Astrocyte (in vitro differentiated cells and primary cell): Measurements from ENCODE around the gene MIS18A. TPM values are rescaled to one million over a fixed set of nuclear protein-coding genes. Genes with fewer than 3 reads are reported as not detected.

Source experiments
- DNase-seq: peaks from one replicate; pipeline ENCODE4 v3.0.0-alpha.2; 2010; ENCODE audit warnings: low read depth
- FAIRE-seq: peaks from 2 replicates; lab custom pipeline; 2011; peaks lifted over from hg19 to GRCh38; lab: Jason Lieb, UNC
- H2AFZ ChIP-seq: 2 replicates; pipeline ENCODE4 v1.6.0; 2012; ENCODE audit warnings: low read depth, low read length, inconsistent platforms
- H3K27ac ChIP-seq: 2 replicates; pipeline ENCODE4 v1.5.1; 2011; ENCODE audit warnings: low read depth, low read length, inconsistent platforms
- H3K27me3 ChIP-seq: 2 replicates; pipeline ENCODE4 v1.6.0; 2011; ENCODE audit warnings: low read length, inconsistent platforms; ENCODE audit not compliant: insufficient read depth
- H3K36me3 ChIP-seq: 2 replicates; pipeline ENCODE4 v1.5.1; 2011; ENCODE audit warnings: low read length, inconsistent platforms; ENCODE audit not compliant: insufficient read depth
- H3K4me1 ChIP-seq: 2 replicates; pipeline ENCODE4 v1.5.1; 2011; ENCODE audit warnings: low read length, inconsistent platforms; ENCODE audit not compliant: insufficient read depth
- H3K4me2 ChIP-seq: 2 replicates; pipeline ENCODE4 v1.6.0; 2012; ENCODE audit warnings: low read length, inconsistent platforms
- H3K4me3 ChIP-seq: 2 replicates; pipeline ENCODE4 v1.5.1; 2011; ENCODE audit warnings: low read depth, mild to moderate bottlenecking, low read length, inconsistent platforms; ENCODE audit not compliant: insufficient read depth
- H3K79me2 ChIP-seq: 2 replicates; pipeline ENCODE4 v1.6.0; 2012; ENCODE audit warnings: mild to moderate bottlenecking, low read length, inconsistent platforms; ENCODE audit not compliant: insufficient read depth
- H3K9ac ChIP-seq: 2 replicates; pipeline ENCODE4 v1.6.0; 2012; ENCODE audit warnings: mild to moderate bottlenecking, low read length, inconsistent platforms
- H3K9me3 ChIP-seq: 2 replicates; pipeline ENCODE4 v1.5.1; 2012; ENCODE audit warnings: low read depth, mild to moderate bottlenecking, low read length, inconsistent platforms; ENCODE audit not compliant: insufficient read depth
- H4K20me1 ChIP-seq: 2 replicates; pipeline ENCODE4 v1.6.0; 2012; ENCODE audit warnings: low read length, inconsistent platforms; ENCODE audit not compliant: insufficient read depth
- H3K27ac Mint-ChIP-seq: one replicate; pipeline ENCODE4 v1.8.0; 2021; ENCODE audit warnings: mild to moderate bottlenecking, mixed read lengths; ENCODE audit not compliant: unreplicated experiment
- H3K27me3 Mint-ChIP-seq: one replicate; pipeline ENCODE4 v1.8.0; 2021; ENCODE audit warnings: low read depth, mixed read lengths; ENCODE audit not compliant: unreplicated experiment
- H3K36me3 Mint-ChIP-seq: one replicate; pipeline ENCODE4 v1.8.0; 2021; ENCODE audit warnings: low read depth, mixed read lengths; ENCODE audit not compliant: unreplicated experiment
- H3K4me1 Mint-ChIP-seq: one replicate; pipeline ENCODE4 v1.8.0; 2021; ENCODE audit warnings: low read depth, mixed read lengths; ENCODE audit not compliant: unreplicated experiment
- H3K4me3 Mint-ChIP-seq: one replicate; pipeline ENCODE4 v1.8.0; 2021; ENCODE audit warnings: mild to moderate bottlenecking, moderate library complexity, mixed read lengths; ENCODE audit not compliant: unreplicated experiment
- H3K9me3 Mint-ChIP-seq: one replicate; pipeline ENCODE4 v1.8.0; 2021; ENCODE audit warnings: mild to moderate bottlenecking, mixed read lengths; ENCODE audit not compliant: unreplicated experiment
- EZH2 ChIP-seq: IDR thresholded peaks from 2 replicates; pipeline ENCODE4 v1.6.1; 2012; ENCODE audit warnings: mild to moderate bottlenecking, low read length, inconsistent platforms; ENCODE audit not compliant: insufficient read depth
- total RNA-seq: library from RNA; stranded (reverse); gene quantifications from 2 replicates; pipeline ENCODE4 v1.2.1, GENCODE V29; 2021
- TF ChIP-seq, protein P1 (sequence below): IDR thresholded peaks from 2 replicates; pipeline ENCODE4 v1.5.1; 2011; ENCODE audit warnings: low read depth, mild to moderate bottlenecking, inconsistent platforms, low read length, moderate library complexity; ENCODE audit not compliant: insufficient read depth

The MIS18A gene
- total RNA-seq, 1 donor from 2014 or later = 8.0 TPM

DNA sequence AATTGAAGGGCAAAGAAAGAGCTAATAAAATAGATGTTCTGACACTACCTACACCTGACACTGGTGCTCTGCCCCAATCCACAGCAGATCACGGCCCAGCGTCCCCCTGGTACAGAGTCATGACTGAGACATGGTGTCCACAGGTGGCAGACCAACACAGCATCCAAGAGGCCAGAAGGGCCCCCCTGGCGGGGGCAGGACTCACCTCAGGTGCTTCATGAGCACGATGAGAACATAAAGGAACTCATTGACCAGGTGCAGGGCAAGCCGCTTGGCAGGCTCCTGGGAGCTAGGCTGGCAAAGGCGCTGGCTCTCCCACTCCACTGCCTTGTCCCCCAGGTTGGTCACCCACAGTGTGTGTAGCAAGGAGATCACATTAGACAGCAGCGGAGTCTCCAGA lies 40.2 kb upstream of the MIS18A start:
- H3K36me3 ChIP-seq = peaks cover 63% of the 10 kb centered on the region

DNA sequence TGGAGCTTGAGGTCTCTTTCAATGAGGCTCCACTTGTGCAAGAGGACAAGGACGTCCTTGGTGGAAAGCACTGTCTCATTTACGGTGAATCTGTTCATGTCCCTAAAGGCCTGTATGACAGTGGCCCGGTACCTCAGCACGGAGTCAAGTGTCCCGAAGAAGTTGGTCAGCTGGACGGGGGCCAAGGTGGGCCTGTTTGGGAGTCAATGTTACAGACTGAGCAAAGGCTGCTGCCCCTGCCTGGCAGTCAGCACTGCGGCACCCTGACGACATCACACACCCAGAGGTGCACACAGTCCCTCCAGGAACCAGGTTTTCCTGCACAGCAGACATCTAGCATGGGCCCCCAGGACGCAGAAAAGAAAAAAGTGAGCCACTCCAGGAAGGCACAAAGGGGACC lies 38.9 kb upstream of the MIS18A start:
- H3K36me3 Mint-ChIP-seq = peaks cover 12% of the 10 kb centered on the region
- Histone ChIP-seq H3K27ac (no peak overlapping the region), H3K9me3 (no peaks in the 10 kb centered on the region), H3K4me2 (no peak overlapping the region), H3K4me1 (peaks cover 6% of the 10 kb centered on the region), H4K20me1 (peaks cover 28% of the 10 kb centered on the region), H3K36me3 (peaks cover 52% of the 10 kb centered on the region), H3K79me2 (peaks cover 2% of the 10 kb centered on the region), H3K9ac (no peak overlapping the region), H2AFZ (no peak overlapping the region), H3K27me3 (no peaks in the 10 kb centered on the region), H3K4me3 (no peak overlapping the region)
- H3K9me3 Mint-ChIP-seq = no peaks in the 10 kb centered on the region
- DNase-seq = no peak
- no peaks in the 10 kb centered on the region for H3K27me3 Mint-ChIP-seq
- no peak overlapping the region for H3K4me3 Mint-ChIP-seq
- H3K4me1 Mint-ChIP-seq = peaks cover 4% of the 10 kb centered on the region
- FAIRE-seq = no peak
- TF ChIP-seq EZH2 = no peak
- TF ChIP-seq, protein P1, sequence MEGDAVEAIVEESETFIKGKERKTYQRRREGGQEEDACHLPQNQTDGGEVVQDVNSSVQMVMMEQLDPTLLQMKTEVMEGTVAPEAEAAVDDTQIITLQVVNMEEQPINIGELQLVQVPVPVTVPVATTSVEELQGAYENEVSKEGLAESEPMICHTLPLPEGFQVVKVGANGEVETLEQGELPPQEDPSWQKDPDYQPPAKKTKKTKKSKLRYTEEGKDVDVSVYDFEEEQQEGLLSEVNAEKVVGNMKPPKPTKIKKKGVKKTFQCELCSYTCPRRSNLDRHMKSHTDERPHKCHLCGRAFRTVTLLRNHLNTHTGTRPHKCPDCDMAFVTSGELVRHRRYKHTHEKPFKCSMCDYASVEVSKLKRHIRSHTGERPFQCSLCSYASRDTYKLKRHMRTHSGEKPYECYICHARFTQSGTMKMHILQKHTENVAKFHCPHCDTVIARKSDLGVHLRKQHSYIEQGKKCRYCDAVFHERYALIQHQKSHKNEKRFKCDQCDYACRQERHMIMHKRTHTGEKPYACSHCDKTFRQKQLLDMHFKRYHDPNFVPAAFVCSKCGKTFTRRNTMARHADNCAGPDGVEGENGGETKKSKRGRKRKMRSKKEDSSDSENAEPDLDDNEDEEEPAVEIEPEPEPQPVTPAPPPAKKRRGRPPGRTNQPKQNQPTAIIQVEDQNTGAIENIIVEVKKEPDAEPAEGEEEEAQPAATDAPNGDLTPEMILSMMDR = no peak
- no peak overlapping the region for H3K27ac Mint-ChIP-seq

More for the DNA sequence above, 40.2 kb upstream of the MIS18A start:
- FAIRE-seq = no peak
- Histone ChIP-seq H3K27me3 (no peaks in the 10 kb centered on the region), H3K79me2 (no peaks in the 10 kb centered on the region), H3K9ac (no peak overlapping the region), H2AFZ (no peak overlapping the region), H3K4me1 (peaks cover 6% of the 10 kb centered on the region), H3K4me2 (no peak overlapping the region), H3K4me3 (no peak overlapping the region), H3K9me3 (no peaks in the 10 kb centered on the region), H3K27ac (no peak overlapping the region), H4K20me1 (peaks cover 18% of the 10 kb centered on the region)
- H3K36me3 Mint-ChIP-seq = peaks cover 18% of the 10 kb centered on the region
- no peaks in the 10 kb centered on the region for H3K9me3 Mint-ChIP-seq
- H3K27ac Mint-ChIP-seq = no peak overlapping the region
- DNase-seq = no peak
- no peak overlapping the region for H3K4me3 Mint-ChIP-seq
- H3K4me1 Mint-ChIP-seq = peaks cover 4% of the 10 kb centered on the region
- TF ChIP-seq, protein P1 = no peak
- TF ChIP-seq EZH2 = no peak
- H3K27me3 Mint-ChIP-seq = no peaks in the 10 kb centered on the region

GRCh38 chr21:32316361-32317215 lies 37.7 kb upstream of the MIS18A start:
- Histone ChIP-seq H3K27me3 (no peaks in the 10 kb centered on the region), H2AFZ (no peak overlapping the region), H3K9ac (no peak overlapping the region), H3K4me1 (peaks cover 6% of the 10 kb centered on the region), H4K20me1 (peaks cover 35% of the 10 kb centered on the region), H3K27ac (no peak overlapping the region), H3K4me3 (no peak overlapping the region), H3K36me3 (peaks cover 46% of the 10 kb centered on the region), H3K79me2 (peaks cover 2% of the 10 kb centered on the region), H3K4me2 (no peak overlapping the region), H3K9me3 (no peaks in the 10 kb centered on the region)
- Mint-ChIP-seq H3K27me3 (no peaks in the 10 kb centered on the region), H3K27ac (no peak overlapping the region), H3K4me1 (peaks cover 4% of the 10 kb centered on the region), H3K9me3 (no peaks in the 10 kb centered on the region), H3K36me3 (peaks cover 13% of the 10 kb centered on the region), H3K4me3 (no peak overlapping the region)
- DNase-seq (no peak), FAIRE-seq (no peak)
- TF ChIP-seq EZH2 = no peak
- TF ChIP-seq, protein P1 = no peak
